Astrocyte (in vitro differentiated cells and primary cell): ENCODE measurements around the gene GMDS.

Source experiments
- CTCF ChIP-seq: IDR thresholded peaks from 2 replicates; pipeline ENCODE4 v1.5.1; 2011; ENCODE audit warnings: low read depth, mild to moderate bottlenecking, inconsistent platforms, low read length, moderate library complexity; ENCODE audit not compliant: insufficient read depth
- EZH2 ChIP-seq: IDR thresholded peaks from 2 replicates; pipeline ENCODE4 v1.6.1; 2012; ENCODE audit warnings: mild to moderate bottlenecking, low read length, inconsistent platforms; ENCODE audit not compliant: insufficient read depth

GRCh38 chr6:1679031-1679687 lies 566.2 kb downstream of the GMDS start:
- no peak for TF ChIP-seq CTCF
- TF ChIP-seq EZH2 = no peak
